Measurements from ENCODE around the gene BCAT1. TPM values are rescaled to one million over a fixed set of nuclear protein-coding genes. Genes with fewer than 3 reads are reported as not detected.

Gene BCAT1
- total RNA-seq, 1 donor from 2014 or later = 14.6 TPM

- DNase-seq (ENCODE audit: low read depth) = no peak
- H3K4me3 ChIP-seq (ENCODE audit: low read depth, low read length) = no peak overlapping the region
- no peak for TF ChIP-seq CTCF (conservative IDR thresholded peaks at IDR 0.05; ENCODE audit: low read depth, low read length)
Measured at GRCh38 chr12:24906141-24906540, 42.8 kb downstream of the BCAT1 start.

- no peak overlapping the region for H3K4me3 ChIP-seq (ENCODE audit: low read depth, low read length)
- DNase-seq (ENCODE audit: low read depth) = no peak
- no peak for TF ChIP-seq CTCF (conservative IDR thresholded peaks at IDR 0.05; ENCODE audit: low read depth, low read length)
Measured at GRCh38 chr12:24905431-24905830, 43.5 kb downstream of the BCAT1 start.

- no peak for TF ChIP-seq CTCF (conservative IDR thresholded peaks at IDR 0.05; ENCODE audit: low read depth, low read length)
Measured at GRCh38 chr12:24904871-24905270, 44.0 kb downstream of the BCAT1 start.

GRCh38 chr12:24903329-24904088 is 45.4 kb downstream of the BCAT1 start:
- TF ChIP-seq CTCF (conservative IDR thresholded peaks at IDR 0.05; ENCODE audit: low read depth, low read length) = no peak
- peak overlapping the region; percentile 70 for H3K4me3 ChIP-seq (ENCODE audit: low read depth, low read length)
- DNase-seq (ENCODE audit: low read depth) = no peak

More at GRCh38 chr12:24904871-24905270, 44.0 kb downstream of the BCAT1 start:
- DNase-seq (ENCODE audit: low read depth) = no peak
- H3K4me3 ChIP-seq (ENCODE audit: low read depth, low read length) = no peak overlapping the region

- DNase-seq (ENCODE audit: low read depth) = no peak
- peak overlapping the region; percentile 70 for H3K4me3 ChIP-seq (ENCODE audit: low read depth, low read length)
- TF ChIP-seq CTCF (conservative IDR thresholded peaks at IDR 0.05; ENCODE audit: low read depth, low read length) = no peak
Measured at GRCh38 chr12:24902511-24903328, 46.2 kb downstream of the BCAT1 start.

GRCh38 chr12:24901576-24902461 is 47.1 kb downstream of the BCAT1 start:
- no peak for TF ChIP-seq CTCF (conservative IDR thresholded peaks at IDR 0.05; ENCODE audit: low read depth, low read length)
- DNase-seq (ENCODE audit: low read depth) = no peak
- peak overlapping the region; percentile 70 for H3K4me3 ChIP-seq (ENCODE audit: low read depth, low read length)
